ENCODE measurements around the gene B3GNT2.

Gene B3GNT2

DNA sequence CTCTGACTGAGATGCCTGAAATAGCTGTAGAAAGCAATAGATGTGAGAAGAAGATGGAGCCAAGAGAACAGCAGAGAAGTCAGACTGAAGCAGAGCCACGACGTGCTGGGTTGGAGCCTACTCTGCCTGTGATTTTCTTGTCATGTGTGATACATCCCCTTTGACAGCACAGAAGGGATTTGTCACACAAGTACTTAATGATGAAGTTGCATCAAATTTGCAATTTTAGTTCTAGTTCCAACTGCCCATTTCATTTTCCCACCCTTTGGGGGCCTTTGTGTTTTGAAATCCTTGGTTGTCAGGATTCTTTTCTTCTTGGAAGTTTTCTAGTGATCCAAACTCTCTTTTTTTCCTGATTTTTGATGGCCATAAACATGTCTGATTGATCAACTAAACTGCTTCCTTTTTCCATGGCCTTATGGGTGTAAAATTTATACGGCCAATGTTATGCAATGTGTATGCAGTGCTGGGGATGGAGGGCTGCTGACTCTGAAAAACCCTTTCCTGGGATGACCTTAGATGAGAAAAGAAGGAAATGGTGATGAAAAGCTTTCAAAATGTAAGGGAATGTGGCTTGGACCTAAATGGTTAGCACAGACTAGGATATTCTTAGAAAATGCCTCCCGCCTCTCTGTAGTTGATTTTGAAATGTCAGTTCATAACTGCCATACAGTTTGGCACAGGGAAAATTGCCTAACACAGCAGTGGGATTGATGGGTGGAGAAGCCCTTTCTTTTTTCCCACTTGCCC, 9.6 kb upstream of the B3GNT2 start:
- H3K4ac ChIP-seq (ENCODE audit: low read depth, low read length) = no peak overlapping the region
- H3K36me3 ChIP-seq (ENCODE audit: control insufficient read depth, insufficient read depth, low read length) = no peaks in the 10 kb centered on the region
- no peak overlapping the region for H2BK15ac ChIP-seq (replicated peaks; ENCODE audit: low read depth)
- H4K8ac ChIP-seq (ENCODE audit: low read depth, low read length) = no peak overlapping the region
- no peak overlapping the region for H3K18ac ChIP-seq (ENCODE audit: low read length)
- H3K4me1 ChIP-seq (ENCODE audit: control insufficient read depth, low read depth, low read length) = peaks cover 4% of the 10 kb centered on the region
- no peak overlapping the region for H2BK5ac ChIP-seq (ENCODE audit: low read length)
- H3K27ac ChIP-seq (ENCODE audit: low read depth, low read length) = no peak overlapping the region
- H3K9ac ChIP-seq (ENCODE audit: low read length) = no peak overlapping the region
- H2AK5ac ChIP-seq (ENCODE audit: low read length) = no peak overlapping the region
- DNase-seq = no peak
- no peak overlapping the region for H3K56ac ChIP-seq (ENCODE audit: low read length)
- H3K4me2 ChIP-seq (ENCODE audit: low read length) = no peak overlapping the region
- H3K23ac ChIP-seq (ENCODE audit: low read length) = no peak overlapping the region
- H2BK120ac ChIP-seq (ENCODE audit: low read depth, low read length) = no peak overlapping the region
- no CpG with 5 or more reads among the region's 4 CpGs for WGBS (ENCODE audit: extremely low coverage, insufficient coverage, low lambda C conversion rate)
- H3K27me3 ChIP-seq (ENCODE audit: insufficient read depth, low read length, poor library complexity) = no peaks in the 10 kb centered on the region
- H3K4me3 ChIP-seq (ENCODE audit: low read length) = no peak overlapping the region
- H3K79me1 ChIP-seq (ENCODE audit: low read length) = no peaks in the 10 kb centered on the region
- no peaks in the 10 kb centered on the region for H3K79me2 ChIP-seq (ENCODE audit: control insufficient read depth, insufficient read depth, low read length)
- no peak overlapping the region for H4K5ac ChIP-seq (ENCODE audit: low read length)

DNA sequence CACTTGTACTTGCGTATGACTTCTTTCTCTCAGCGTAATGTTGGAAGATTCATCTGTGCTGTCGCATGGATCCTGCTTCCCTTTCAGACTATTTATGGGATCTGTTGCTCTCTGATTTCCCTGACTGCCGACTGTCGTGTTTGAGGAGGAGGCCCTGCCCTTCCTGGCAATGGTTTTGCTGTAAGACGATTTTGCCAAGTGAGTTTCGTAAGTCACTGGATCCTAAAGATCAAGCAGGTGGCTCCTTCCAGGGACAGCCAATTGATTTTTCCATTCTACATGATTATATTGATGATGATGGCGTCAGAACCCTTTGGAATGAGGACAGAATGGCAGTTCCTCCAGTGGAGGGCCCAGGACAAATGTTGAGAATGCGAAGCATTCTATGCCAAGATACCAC, 8.7 kb upstream of the B3GNT2 start:
- no peak overlapping the region for H2BK120ac ChIP-seq (ENCODE audit: low read depth, low read length)
- H2AK5ac ChIP-seq (ENCODE audit: low read length) = no peak overlapping the region
- no peak overlapping the region for H3K4ac ChIP-seq (ENCODE audit: low read depth, low read length)
- no peak overlapping the region for H3K56ac ChIP-seq (ENCODE audit: low read length)
- H3K36me3 ChIP-seq (ENCODE audit: control insufficient read depth, insufficient read depth, low read length) = no peaks in the 10 kb centered on the region
- no peak overlapping the region for H3K4me3 ChIP-seq (ENCODE audit: low read length)
- H3K79me1 ChIP-seq (ENCODE audit: low read length) = no peaks in the 10 kb centered on the region
- no peak overlapping the region for H2BK5ac ChIP-seq (ENCODE audit: low read length)
- no peak overlapping the region for H3K4me2 ChIP-seq (ENCODE audit: low read length)
- H3K23ac ChIP-seq (ENCODE audit: low read length) = no peak overlapping the region
- no peaks in the 10 kb centered on the region for H3K27me3 ChIP-seq (ENCODE audit: insufficient read depth, low read length, poor library complexity)
- no peak overlapping the region for H3K27ac ChIP-seq (ENCODE audit: low read depth, low read length)
- no peak overlapping the region for H2BK15ac ChIP-seq (replicated peaks; ENCODE audit: low read depth)
- no peak for DNase-seq
- no peaks in the 10 kb centered on the region for H3K4me1 ChIP-seq (ENCODE audit: control insufficient read depth, low read depth, low read length)
- H3K18ac ChIP-seq (ENCODE audit: low read length) = no peak overlapping the region
- no peaks in the 10 kb centered on the region for H3K79me2 ChIP-seq (ENCODE audit: control insufficient read depth, insufficient read depth, low read length)
- H4K5ac ChIP-seq (ENCODE audit: low read length) = no peak overlapping the region
- H3K9ac ChIP-seq (ENCODE audit: low read length) = no peak overlapping the region
- WGBS (ENCODE audit: extremely low coverage, insufficient coverage, low lambda C conversion rate) = no CpG with 5 or more reads among the region's 9 CpGs
- H4K8ac ChIP-seq (ENCODE audit: low read depth, low read length) = no peak overlapping the region

DNA sequence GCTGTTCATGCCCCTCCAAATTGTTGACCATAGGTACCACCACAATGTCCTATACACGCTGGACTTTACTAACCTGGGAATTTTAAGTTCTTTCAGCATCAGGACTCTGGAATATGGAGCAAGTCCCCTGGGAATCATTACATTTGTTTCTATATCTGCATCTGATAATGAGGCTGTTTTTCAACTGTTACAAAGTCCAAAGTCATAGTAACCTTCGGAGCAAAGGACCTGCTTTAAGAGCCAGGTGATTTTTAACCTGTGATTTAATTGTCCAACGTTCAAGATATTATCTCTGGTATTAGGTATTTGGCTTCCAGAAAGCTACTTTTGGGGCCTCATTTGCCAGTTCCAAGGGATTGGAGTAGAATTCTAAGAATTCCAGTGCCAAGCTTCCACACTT, 7.5 kb upstream of the B3GNT2 start:
- Histone ChIP-seq H3K4me1 (ENCODE audit: control insufficient read depth, low read depth, low read length) (no peaks in the 10 kb centered on the region), H4K8ac (ENCODE audit: low read depth, low read length) (no peak overlapping the region), H3K36me3 (ENCODE audit: control insufficient read depth, insufficient read depth, low read length) (no peaks in the 10 kb centered on the region), H3K18ac (ENCODE audit: low read length) (no peak overlapping the region), H2BK120ac (ENCODE audit: low read depth, low read length) (no peak overlapping the region), H2AK5ac (ENCODE audit: low read length) (no peak overlapping the region), H3K4me2 (ENCODE audit: low read length) (no peak overlapping the region), H3K4me3 (ENCODE audit: low read length) (no peak overlapping the region), H2BK15ac (replicated peaks; ENCODE audit: low read depth) (no peak overlapping the region), H3K56ac (ENCODE audit: low read length) (no peak overlapping the region), H3K4ac (ENCODE audit: low read depth, low read length) (no peak overlapping the region), H4K5ac (ENCODE audit: low read length) (no peak overlapping the region), H3K9ac (ENCODE audit: low read length) (no peak overlapping the region), H3K27me3 (ENCODE audit: insufficient read depth, low read length, poor library complexity) (no peaks in the 10 kb centered on the region), H3K79me2 (ENCODE audit: control insufficient read depth, insufficient read depth, low read length) (no peaks in the 10 kb centered on the region), H2BK5ac (ENCODE audit: low read length) (no peak overlapping the region), H3K79me1 (ENCODE audit: low read length) (no peaks in the 10 kb centered on the region), H3K23ac (ENCODE audit: low read length) (no peak overlapping the region), H3K27ac (ENCODE audit: low read depth, low read length) (no peak overlapping the region)
- no peak for DNase-seq
- WGBS (ENCODE audit: extremely low coverage, insufficient coverage, low lambda C conversion rate) = no CpG with 5 or more reads among the region's 3 CpGs

DNA sequence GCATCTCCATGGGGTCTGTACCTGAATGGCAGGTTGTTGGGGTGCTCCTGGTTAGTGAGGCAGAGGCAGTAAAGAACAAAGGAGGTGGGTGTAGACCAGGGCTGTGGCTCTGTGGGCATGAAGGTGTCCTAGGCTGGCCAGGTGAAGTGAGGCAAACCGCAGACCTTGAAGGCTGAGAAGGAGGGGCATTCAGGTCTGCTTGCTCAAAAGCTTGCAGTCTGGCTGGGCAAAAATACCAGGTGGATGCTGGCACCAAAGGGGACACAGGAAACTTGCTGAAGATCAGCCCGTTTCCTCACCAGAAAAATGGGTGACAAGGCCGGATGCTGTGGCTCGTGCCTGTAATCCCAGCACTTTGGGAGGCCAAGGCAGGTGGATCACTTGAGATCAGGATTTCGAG, 6.7 kb upstream of the B3GNT2 start:
- Histone ChIP-seq H3K4me2 (ENCODE audit: low read length) (no peak overlapping the region), H3K27ac (ENCODE audit: low read depth, low read length) (no peak overlapping the region)

DNA sequence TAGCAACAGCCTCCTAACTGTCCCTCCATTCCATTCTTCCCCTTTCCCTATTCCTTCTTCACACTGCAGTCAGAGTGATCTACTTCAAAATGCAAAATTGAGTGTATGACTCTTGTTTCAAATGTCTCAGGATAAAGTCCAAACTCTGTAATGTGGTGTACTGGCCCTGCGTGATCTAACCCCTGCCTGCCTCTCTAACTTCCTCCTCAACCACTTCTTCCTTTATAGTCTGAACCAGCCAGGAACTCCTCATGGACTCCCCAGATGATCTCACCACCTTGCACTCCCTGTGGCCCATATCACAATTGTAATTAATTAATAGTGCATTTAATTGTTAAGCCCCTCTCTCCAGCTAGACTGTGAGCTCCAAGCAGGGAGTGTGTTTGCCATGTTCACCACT, 3.1 kb upstream of the B3GNT2 start:
- WGBS (ENCODE audit: extremely low coverage, insufficient coverage, low lambda C conversion rate) = no CpG with 5 or more reads among the region's 1 CpG
- Histone ChIP-seq H4K8ac (ENCODE audit: low read depth, low read length) (no peak overlapping the region), H2AK5ac (ENCODE audit: low read length) (no peak overlapping the region), H3K18ac (ENCODE audit: low read length) (no peak overlapping the region), H3K79me2 (ENCODE audit: control insufficient read depth, insufficient read depth, low read length) (peaks cover 18% of the 10 kb centered on the region), H2BK5ac (ENCODE audit: low read length) (no peak overlapping the region), H3K4ac (ENCODE audit: low read depth, low read length) (no peak overlapping the region), H3K9ac (ENCODE audit: low read length) (no peak overlapping the region), H3K4me1 (ENCODE audit: control insufficient read depth, low read depth, low read length) (no peaks in the 10 kb centered on the region), H3K27ac (ENCODE audit: low read depth, low read length) (no peak overlapping the region), H3K4me2 (ENCODE audit: low read length) (no peak overlapping the region), H3K56ac (ENCODE audit: low read length) (no peak overlapping the region), H4K5ac (ENCODE audit: low read length) (no peak overlapping the region), H2BK120ac (ENCODE audit: low read depth, low read length) (no peak overlapping the region), H3K23ac (ENCODE audit: low read length) (no peak overlapping the region), H3K79me1 (ENCODE audit: low read length) (no peaks in the 10 kb centered on the region), H3K36me3 (ENCODE audit: control insufficient read depth, insufficient read depth, low read length) (no peaks in the 10 kb centered on the region), H3K27me3 (ENCODE audit: insufficient read depth, low read length, poor library complexity) (no peaks in the 10 kb centered on the region), H2BK15ac (replicated peaks; ENCODE audit: low read depth) (no peak overlapping the region), H3K4me3 (ENCODE audit: low read length) (no peak overlapping the region)
- no peak for DNase-seq

More for the DNA sequence above, 6.7 kb upstream of the B3GNT2 start:
- Histone ChIP-seq H3K4me3 (ENCODE audit: low read length) (no peak overlapping the region), H3K9ac (ENCODE audit: low read length) (no peak overlapping the region), H3K36me3 (ENCODE audit: control insufficient read depth, insufficient read depth, low read length) (no peaks in the 10 kb centered on the region), H4K5ac (ENCODE audit: low read length) (no peak overlapping the region), H2AK5ac (ENCODE audit: low read length) (no peak overlapping the region), H3K23ac (ENCODE audit: low read length) (no peak overlapping the region), H3K79me2 (ENCODE audit: control insufficient read depth, insufficient read depth, low read length) (no peaks in the 10 kb centered on the region), H4K8ac (ENCODE audit: low read depth, low read length) (no peak overlapping the region), H2BK15ac (replicated peaks; ENCODE audit: low read depth) (no peak overlapping the region), H2BK120ac (ENCODE audit: low read depth, low read length) (no peak overlapping the region), H3K56ac (ENCODE audit: low read length) (no peak overlapping the region), H3K4ac (ENCODE audit: low read depth, low read length) (no peak overlapping the region), H3K27me3 (ENCODE audit: insufficient read depth, low read length, poor library complexity) (no peaks in the 10 kb centered on the region), H3K18ac (ENCODE audit: low read length) (no peak overlapping the region), H3K79me1 (ENCODE audit: low read length) (no peaks in the 10 kb centered on the region), H2BK5ac (ENCODE audit: low read length) (no peak overlapping the region), H3K4me1 (ENCODE audit: control insufficient read depth, low read depth, low read length) (no peaks in the 10 kb centered on the region)
- WGBS (ENCODE audit: extremely low coverage, insufficient coverage, low lambda C conversion rate) = no CpG with 5 or more reads among the region's 5 CpGs
- no peak for DNase-seq

All from mesendoderm (in vitro differentiated cells).